Endodermal cell (in vitro differentiated cells): ENCODE data around the gene ZFAND4. TPM values are rescaled to one million over a fixed set of nuclear protein-coding genes. Genes with fewer than 3 reads are reported as not detected.
"Not testable (repeated sequence)": the region's sequence is repeated elsewhere in the genome, so short reads cannot be mapped to it uniquely, and the experiment has no call there.

ENCODE experiments used
- DNase-seq: peaks from one replicate; pipeline ENCODE4 v3.0.0-alpha.2; 2017
- H3K27ac ChIP-seq: 2 replicates; pipeline ENCODE4 v1.5.1; 2013; ENCODE audit warnings: mild to moderate bottlenecking, low read depth, low read length, moderate library complexity
- H3K27me3 ChIP-seq: 2 replicates; pipeline ENCODE4 v1.6.1; 2013; ENCODE audit warnings: mild to moderate bottlenecking, low read length, moderate library complexity; ENCODE audit not compliant: insufficient read depth, control insufficient read depth, poor library complexity, severe bottlenecking
- H3K36me3 ChIP-seq: 2 replicates; pipeline ENCODE4 v1.7.0; 2013; ENCODE audit warnings: mild to moderate bottlenecking, low read length, moderate library complexity; ENCODE audit not compliant: control insufficient read depth, insufficient read depth
- H3K4me1 ChIP-seq: one replicate; pipeline ENCODE4 v1.7.0; 2013; ENCODE audit warnings: low read length; ENCODE audit not compliant: control insufficient read depth, insufficient read depth
- H3K4me3 ChIP-seq: 2 replicates; pipeline ENCODE4 v1.5.1; 2013; ENCODE audit warnings: mild to moderate bottlenecking, low read length, moderate library complexity
- H3K9ac ChIP-seq: 2 replicates; pipeline ENCODE4 v1.6.1; 2013; ENCODE audit warnings: mild to moderate bottlenecking, low read length, moderate library complexity; ENCODE audit not compliant: poor library complexity, severe bottlenecking; ENCODE audit errors: extremely low read depth
- H3K9me3 ChIP-seq: 2 replicates; pipeline ENCODE4 v1.6.1; 2013; ENCODE audit warnings: mild to moderate bottlenecking, low read length, moderate library complexity; ENCODE audit not compliant: control insufficient read depth
- H3K27ac Mint-ChIP-seq: 2 replicates; pipeline ENCODE4 v1.8.0; 2020; ENCODE audit warnings: mixed read lengths
- H3K27me3 Mint-ChIP-seq: 2 replicates; pipeline ENCODE4 v1.8.0; 2021; ENCODE audit warnings: mild to moderate bottlenecking, mixed read lengths; ENCODE audit not compliant: insufficient read depth
- H3K36me3 Mint-ChIP-seq: 2 replicates; pipeline ENCODE4 v1.8.0; 2020; ENCODE audit warnings: low read depth, mixed read lengths
- H3K4me1 Mint-ChIP-seq: 2 replicates; pipeline ENCODE4 v1.8.0; 2020; ENCODE audit warnings: mixed read lengths
- H3K4me3 Mint-ChIP-seq: 2 replicates; pipeline ENCODE4 v1.8.0; 2020; ENCODE audit warnings: mild to moderate bottlenecking, moderate library complexity, mixed read lengths
- H3K9me3 Mint-ChIP-seq: 2 replicates; pipeline ENCODE4 v1.8.0; 2020; ENCODE audit warnings: mild to moderate bottlenecking, mixed read lengths
- CTCF ChIP-seq: fragments of 200-600 bp; sonication (generic); conservative IDR thresholded peaks from 2 replicates; pipeline ENCODE4 v1.5.0; 2021; ENCODE audit warnings: antibody characterized with exemption, mild to moderate bottlenecking
- WGBS, 2 experiments: methylation state at CpG; one replicate each; pipeline versions ENCODE4 v1.1.5 to v1.1.7; 2013; ENCODE audit warnings: missing lambda C conversion rate in 2 of 2, mixed read lengths in 1 of 2; ENCODE audit not compliant: insufficient coverage in 1 of 2, insufficient read length in 1 of 2; 5-methylcytosine and 5-hydroxymethylcytosine counted together
- total RNA-seq, 2 donors: library from RNA; stranded (reverse); fragmentation: NEBNext Ultra II Directional in 1 of 2; extraction: Animal tissue kit (Norgen Biotek cat#: 25700) in 1 of 2; gene quantifications; 2 replicates in 1 of 2; 3 replicates in 1 of 2; pipeline ENCODE4 v1.2.1, GENCODE V29; 2021

ZFAND4 gene
- total RNA-seq, 2 donors from 2014 or later: 13.4 to 16.8 TPM

DNA sequence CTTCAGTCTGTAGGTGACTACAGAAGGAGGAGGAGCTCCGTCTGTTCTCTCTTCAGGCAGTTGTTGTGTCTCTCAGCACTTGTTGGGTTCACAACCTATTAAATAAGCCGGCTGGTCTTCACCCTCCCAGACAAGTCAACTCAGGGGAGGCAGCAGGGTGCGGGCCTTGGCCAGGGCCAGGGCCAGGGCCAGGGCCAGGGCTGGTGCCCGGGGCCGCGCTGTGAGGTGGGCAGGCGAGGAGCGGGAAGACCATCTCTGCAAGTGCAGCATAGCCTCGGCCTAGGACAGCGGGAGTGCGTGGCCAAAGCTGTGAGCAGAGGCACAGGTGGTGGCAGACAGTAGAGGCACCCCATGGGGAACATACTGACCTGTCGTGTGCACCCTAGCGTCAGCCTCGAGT lies 5.9 kb upstream of the ZFAND4 start:
- not testable (repeated sequence) for H3K9me3 ChIP-seq, H3K9me3 Mint-ChIP-seq, H3K27me3 Mint-ChIP-seq, H3K36me3 Mint-ChIP-seq, H3K27ac ChIP-seq, H3K4me3 Mint-ChIP-seq, H3K4me1 Mint-ChIP-seq, H3K4me1 ChIP-seq, H3K9ac ChIP-seq, H3K36me3 ChIP-seq, DNase-seq, H3K4me3 ChIP-seq, H3K27me3 ChIP-seq, H3K27ac Mint-ChIP-seq
- WGBS, 2 experiments: 96% methylated on average over 11 of the region's 14 CpGs; no CpG with 5 or more reads in 1 of the 2 experiments

GRCh38 chr10:45675388-45675787 lies 2.8 kb upstream of the ZFAND4 start:
- H3K9me3 ChIP-seq: no peaks in the 10 kb centered on the region
- H3K4me3 Mint-ChIP-seq: no peak overlapping the region
- H3K27me3 ChIP-seq: no peaks in the 10 kb centered on the region
- no peak for DNase-seq
- H3K27ac ChIP-seq: no peak overlapping the region
- no peaks in the 10 kb centered on the region for H3K36me3 ChIP-seq
- peaks cover 1% of the 10 kb centered on the region for H3K9me3 Mint-ChIP-seq
- no peaks in the 10 kb centered on the region for H3K36me3 Mint-ChIP-seq
- H3K27me3 Mint-ChIP-seq: no peaks in the 10 kb centered on the region
- no peak overlapping the region for H3K9ac ChIP-seq
- 96% methylated on average over 5 to 8 of the region's 8 CpGs for whole genome bisulfite sequencing, 2 experiments
- H3K27ac Mint-ChIP-seq: no peak overlapping the region
- TF ChIP-seq CTCF: no peak
- H3K4me3 ChIP-seq: no peak overlapping the region
- no peaks in the 10 kb centered on the region for H3K4me1 ChIP-seq
- H3K4me1 Mint-ChIP-seq: peaks cover 8% of the 10 kb centered on the region

DNA sequence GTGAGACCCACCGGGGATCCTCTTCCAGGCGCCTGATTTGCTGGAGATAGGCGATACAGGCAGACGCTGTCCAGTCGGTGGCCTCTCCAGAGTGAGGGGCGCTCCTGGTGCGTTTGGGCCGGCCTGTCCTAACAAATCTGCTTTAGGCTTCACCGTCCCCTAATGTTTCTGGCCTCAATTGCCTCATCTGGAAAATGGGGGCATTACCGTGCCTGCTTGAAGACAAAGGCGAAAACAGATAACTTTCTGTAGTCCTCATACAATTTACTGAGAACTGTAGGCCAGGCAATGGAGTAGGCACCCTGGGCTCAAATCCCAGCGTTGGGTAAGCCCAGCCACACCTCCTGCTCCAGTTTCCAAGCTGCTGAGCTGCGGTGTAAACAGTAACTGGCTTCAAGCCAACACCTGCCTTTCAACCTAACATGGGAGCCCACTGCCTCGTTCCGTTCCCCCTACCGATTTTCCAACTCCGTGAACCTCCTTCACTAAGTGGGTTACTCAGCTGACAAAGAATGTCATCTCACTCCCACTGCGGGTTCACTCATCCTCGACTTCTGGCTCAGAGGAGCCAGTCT lies 589 bp upstream of the ZFAND4 start:
- TF ChIP-seq CTCF: no peak
- H3K27me3 Mint-ChIP-seq: no peaks in the 10 kb centered on the region
- Histone ChIP-seq H3K27ac (peak overlapping the region; percentile 57), H3K27me3 (no peaks in the 10 kb centered on the region), H3K9ac (peak overlapping the region; percentile 38), H3K36me3 (no peaks in the 10 kb centered on the region), H3K4me1 (no peaks in the 10 kb centered on the region), H3K9me3 (no peaks in the 10 kb centered on the region), H3K4me3 (peak overlapping the region; percentile 74)
- H3K9me3 Mint-ChIP-seq: peaks cover 1% of the 10 kb centered on the region
- 57 to 68% methylated on average over 14 to 19 of the region's 19 CpGs for WGBS, 2 experiments
- H3K36me3 Mint-ChIP-seq: no peaks in the 10 kb centered on the region
- H3K27ac Mint-ChIP-seq: peak overlapping the region; percentile 71
- H3K4me3 Mint-ChIP-seq: peak overlapping the region; percentile 78
- H3K4me1 Mint-ChIP-seq: peaks cover 8% of the 10 kb centered on the region
- no peak for DNase-seq

DNA sequence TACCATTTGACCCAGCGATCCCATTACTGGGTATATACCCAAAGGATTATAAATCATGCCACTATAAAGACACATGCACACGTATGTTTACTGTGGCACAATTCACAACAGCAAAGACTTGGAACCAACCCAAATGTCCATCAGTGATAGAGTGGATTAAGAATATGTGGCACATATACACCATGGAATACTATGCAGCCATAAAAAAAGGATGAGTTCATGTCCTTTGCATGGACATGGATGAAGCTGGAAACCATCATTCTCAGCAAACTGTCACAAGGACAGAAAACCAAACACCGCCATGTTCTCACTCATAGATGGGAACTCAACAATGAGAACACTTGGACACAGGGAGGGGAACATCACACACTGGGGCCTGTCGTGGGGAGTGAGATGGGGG lies 1.3 kb downstream of the ZFAND4 start:
- not testable (repeated sequence) for H3K27ac Mint-ChIP-seq, H3K36me3 Mint-ChIP-seq, H3K9me3 Mint-ChIP-seq, H3K9ac ChIP-seq, H3K4me1 Mint-ChIP-seq, H3K27me3 ChIP-seq, DNase-seq, H3K27ac ChIP-seq, H3K4me1 ChIP-seq, H3K9me3 ChIP-seq, H3K36me3 ChIP-seq, H3K27me3 Mint-ChIP-seq
- H3K4me3 Mint-ChIP-seq: peak overlapping the region; percentile 78
- peak overlapping the region; percentile 91 for H3K4me3 ChIP-seq
- WGBS, 2 experiments: 89 to 92% methylated on average over 1 to 4 of the region's 4 CpGs

GRCh38 chr10:45669897-45670296 lies 2.7 kb downstream of the ZFAND4 start:
- not testable (repeated sequence) for H3K4me1 ChIP-seq, H3K4me1 Mint-ChIP-seq, H3K9ac ChIP-seq, H3K9me3 ChIP-seq, H3K27me3 ChIP-seq, H3K27me3 Mint-ChIP-seq, H3K4me3 ChIP-seq, H3K27ac Mint-ChIP-seq, H3K36me3 Mint-ChIP-seq, H3K4me3 Mint-ChIP-seq, H3K27ac ChIP-seq, H3K9me3 Mint-ChIP-seq, DNase-seq, H3K36me3 ChIP-seq
- 86 to 100% methylated on average over 1 to 3 of the region's 3 CpGs for WGBS, 2 experiments
